PC-3 (cell line): ENCODE data around the gene GRK7. TPM values are rescaled to one million over a fixed set of nuclear protein-coding genes. Genes with fewer than 3 reads are reported as not detected.

ENCODE experiments used
- ATAC-seq: fragments of 200-7000 bp; cut with Tn5 transposase; 2 replicates; pipeline ENCODE4 v1.9.1; 2020; ENCODE audit warnings: mild to moderate bottlenecking, moderate library complexity
- BruUV-seq: library from RNA; stranded (reverse); fragments of 400-500 nt; replicated peaks from 2 replicates; lab custom pipeline; 2021; lab: Mats Ljungman, UMichigan
- CTCF ChIA-PET: fragments of 300-600 bp; sonication (Branson Sonifier 250); formaldehyde crosslinking; loops from one replicate; lab custom pipeline; 2022; ENCODE audit warnings: antibody characterized with exemption; lab: Charles Lee
- POLR2A ChIA-PET: fragments of 300-600 bp; sonication (Branson Sonifier 250); formaldehyde crosslinking; loops from one replicate; lab custom pipeline; 2022; ENCODE audit warnings: antibody characterized with exemption; ENCODE audit not compliant: unreplicated experiment; lab: Charles Lee
- DNase-seq: peaks from one replicate; pipeline ENCODE4 v3.0.0-alpha.2; 2015
- H2AFZ ChIP-seq: fragments of 300-600 bp; sonication (generic); 2 replicates; pipeline ENCODE4 v1.6.0; 2016; ENCODE audit warnings: antibody characterized with exemption, low read length
- H3F3A ChIP-seq: fragments of 300-600 bp; sonication (generic); one replicate; pipeline ENCODE4 v1.6.0; 2017; ENCODE audit warnings: antibody characterized with exemption, low read length, control low read depth, mild to moderate bottlenecking; ENCODE audit not compliant: unreplicated experiment
- H3K27ac ChIP-seq: fragments of 300-600 bp; sonication (generic); 2 replicates; pipeline ENCODE4 v1.5.1; 2016; ENCODE audit warnings: mild to moderate bottlenecking, low read length
- H3K27me3 ChIP-seq: fragments of 300-600 bp; sonication (generic); 2 replicates; pipeline ENCODE4 v1.6.1; 2016; ENCODE audit warnings: low read length, mixed read lengths
- H3K36me3 ChIP-seq: fragments of 300-600 bp; sonication (generic); 2 replicates; pipeline ENCODE4 v1.6.1; 2016; ENCODE audit warnings: low read depth, mixed run types, low read length, mixed read lengths
- H3K4me1 ChIP-seq: fragments of 300-600 bp; sonication (generic); 2 replicates; pipeline ENCODE4 v1.5.1; 2016; ENCODE audit warnings: low read length; ENCODE audit not compliant: insufficient read depth
- H3K4me2 ChIP-seq: fragments of 300-600 bp; sonication (generic); 2 replicates; pipeline ENCODE4 v1.6.0; 2016; ENCODE audit warnings: low read length
- H3K4me3 ChIP-seq: fragments of 300-600 bp; sonication (generic); 2 replicates; pipeline ENCODE4 v1.5.1; 2016; ENCODE audit warnings: mild to moderate bottlenecking, low read length, mixed read lengths
- H3K79me2 ChIP-seq: fragments of 300-600 bp; sonication (generic); 2 replicates; pipeline ENCODE4 v1.6.1; 2017; ENCODE audit warnings: low read length, mixed read lengths
- H3K9ac ChIP-seq: fragments of 300-600 bp; sonication (generic); 2 replicates; pipeline ENCODE4 v1.6.0; 2016; ENCODE audit warnings: mild to moderate bottlenecking, low read length
- H3K9me2 ChIP-seq: fragments of 300-600 bp; sonication (generic); replicated peaks from 2 replicates; pipeline ENCODE4 v1.6.1; 2016; ENCODE audit warnings: mixed run types, low read length, mixed read lengths
- H3K9me3 ChIP-seq: fragments of 300-600 bp; sonication (generic); 2 replicates; pipeline ENCODE4 v1.6.1; 2016; ENCODE audit warnings: low read length, mixed read lengths
- H4K20me1 ChIP-seq: fragments of 300-600 bp; sonication (generic); 2 replicates; pipeline ENCODE4 v1.6.1; 2016; ENCODE audit warnings: low read length, mixed read lengths
- CTCF ChIP-seq: fragments of 300-600 bp; sonication (generic); conservative IDR thresholded peaks from 2 replicates; pipeline ENCODE4 v1.5.1; 2017; ENCODE audit warnings: antibody characterized with exemption, low read depth, mild to moderate bottlenecking, low read length
- EZH2 ChIP-seq: fragments of 300-600 bp; sonication (generic); IDR thresholded peaks from one replicate; pipeline ENCODE4 v1.6.1; 2017; ENCODE audit warnings: antibody characterized with exemption, mild to moderate bottlenecking, low read length; ENCODE audit not compliant: unreplicated experiment
- EZH2phosphoT487 ChIP-seq: fragments of 300-600 bp; sonication (generic); IDR thresholded peaks from 2 replicates; pipeline ENCODE4 v1.6.1; 2018; ENCODE audit warnings: mild to moderate bottlenecking, antibody characterized with exemption, low read length, borderline replicate concordance
- intact Hi-C: fragments of 100-400 bp; cut with micrococcal nuclease; formaldehyde crosslinking; loops from 2 replicates; pipeline ENCODE4 v1.9.0; 2023
- total RNA-seq: library from RNA; depleted of rRNA; stranded (reverse); fragments of >200 nt; gene quantifications from 2 replicates; pipeline ENCODE4 v1.2.3, GENCODE V29; 2014

The GRK7 gene
- total RNA-seq, 1 experiment from 2014 or later = not detected

DNA sequence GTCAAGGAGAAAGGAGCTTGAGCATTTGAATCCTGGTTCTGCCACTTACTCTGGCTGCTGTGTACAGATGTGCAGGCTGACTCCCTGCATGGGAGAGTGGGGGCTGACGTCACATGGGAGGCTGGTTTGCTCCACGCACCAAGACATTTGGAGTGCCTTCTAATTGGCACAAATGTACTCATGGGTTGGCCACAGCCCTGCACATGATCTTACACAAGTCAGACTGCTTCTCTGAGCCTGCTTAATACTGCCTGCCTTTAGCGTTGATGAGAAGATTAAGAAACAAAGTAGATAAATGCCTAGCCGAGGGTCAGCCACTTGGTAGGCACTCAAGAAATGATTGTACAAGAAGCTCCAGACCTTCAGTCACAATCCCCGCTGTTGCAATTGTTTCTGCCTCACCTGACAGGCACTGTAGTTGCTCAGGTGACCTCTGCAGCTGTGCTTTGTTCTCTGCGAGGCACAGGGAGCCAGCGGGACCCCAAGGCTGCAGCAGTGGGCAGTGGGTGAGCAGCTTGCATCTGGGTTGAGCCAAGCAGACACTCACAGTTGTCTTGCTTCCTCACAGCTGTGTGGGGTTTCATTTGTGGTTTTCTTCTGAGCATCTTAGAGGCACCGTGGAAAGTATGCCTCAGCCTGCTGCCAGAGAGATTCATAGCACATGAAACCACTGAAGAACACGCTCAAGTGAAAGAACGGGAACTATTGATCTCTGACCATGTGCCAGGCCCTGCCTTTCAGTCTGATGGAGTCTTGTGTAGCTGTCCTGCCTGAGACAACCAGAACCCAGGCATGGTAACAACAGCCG lies 33.1 kb downstream of the GRK7 start:
- Histone ChIP-seq H3K4me3 (no peak overlapping the region), H3K9me3 (no peaks in the 10 kb centered on the region), H3K27ac (no peak overlapping the region), H3K4me2 (no peak overlapping the region), H3F3A (no peaks in the 10 kb centered on the region), H3K9ac (no peak overlapping the region), H3K36me3 (no peaks in the 10 kb centered on the region), H2AFZ (no peak overlapping the region), H3K79me2 (no peaks in the 10 kb centered on the region), H3K9me2 (no peaks in the 10 kb centered on the region), H3K27me3 (no peaks in the 10 kb centered on the region), H3K4me1 (no peaks in the 10 kb centered on the region), H4K20me1 (no peaks in the 10 kb centered on the region)
- POLR2A ChIA-PET = interaction anchor here (0.8 kb wide), 1 partner anchor 11 kb away, joined by 5 read pairs; no protein-coding TSS in a partner anchor
- TF ChIP-seq EZH2 (no peak), CTCF (no peak), EZH2phosphoT487 (no peak)
- CTCF ChIA-PET = no interaction called here
- ATAC-seq = no peak
- DNase-seq = no peak
- intact Hi-C loops = no loop called here
- no TSS peak for BruUV-seq

GRCh38 chr3:141796889-141797781 lies 33.9 kb downstream of the GRK7 start:
- ATAC-seq = no peak
- DNase-seq = no peak
- H3K27ac ChIP-seq = no peak overlapping the region
- no peaks in the 10 kb centered on the region for H3K36me3 ChIP-seq
- no TSS peak for BruUV-seq
- H3F3A ChIP-seq = no peaks in the 10 kb centered on the region
- POLR2A ChIA-PET = interaction anchor here (0.6 to 0.8 kb wide), 2 partner anchors 10 to 317 kb away, joined by 5 read pairs; no protein-coding TSS in a partner anchor
- no peak overlapping the region for H3K4me3 ChIP-seq
- H3K9ac ChIP-seq = no peak overlapping the region
- H3K9me2 ChIP-seq = no peaks in the 10 kb centered on the region
- intact Hi-C loops = no loop called here
- H2AFZ ChIP-seq = no peak overlapping the region
- CTCF ChIA-PET = no interaction called here
- no peaks in the 10 kb centered on the region for H3K27me3 ChIP-seq
- no peaks in the 10 kb centered on the region for H4K20me1 ChIP-seq
- TF ChIP-seq EZH2 (no peak), CTCF (no peak), EZH2phosphoT487 (no peak)
- no peak overlapping the region for H3K4me2 ChIP-seq
- H3K4me1 ChIP-seq = no peaks in the 10 kb centered on the region
- no peaks in the 10 kb centered on the region for H3K9me3 ChIP-seq
- no peaks in the 10 kb centered on the region for H3K79me2 ChIP-seq
